Type B pancreatic cell (in vitro differentiated cells): ENCODE measurements around the gene RAB23. TPM values are rescaled to one million over a fixed set of nuclear protein-coding genes. Genes with fewer than 3 reads are reported as not detected.

Experiments used
- DNase-seq: peaks from one replicate; pipeline ENCODE4 v3.0.0; 2021; ENCODE audit warnings: mixed read lengths; ENCODE audit not compliant: unreplicated experiment; ENCODE audit errors: extremely low spot score
- H3K27ac Mint-ChIP-seq: 2 replicates; pipeline ENCODE4 v1.8.0; 2021; ENCODE audit warnings: mild to moderate bottlenecking, mixed read lengths
- H3K27me3 Mint-ChIP-seq: 2 replicates; pipeline ENCODE4 v1.8.0; 2021; ENCODE audit warnings: mixed read lengths
- H3K36me3 Mint-ChIP-seq: 2 replicates; pipeline ENCODE4 v1.8.0; 2021; ENCODE audit warnings: mixed read lengths
- H3K4me1 Mint-ChIP-seq: one replicate; pipeline ENCODE4 v1.8.0; 2021; ENCODE audit warnings: mixed read lengths; ENCODE audit not compliant: unreplicated experiment
- H3K4me3 Mint-ChIP-seq: 2 replicates; pipeline ENCODE4 v1.8.0; 2021; ENCODE audit warnings: mild to moderate bottlenecking, mixed read lengths
- H3K9me3 Mint-ChIP-seq: 2 replicates; pipeline ENCODE4 v1.8.0; 2021; ENCODE audit warnings: mixed read lengths
- total RNA-seq: library from RNA; stranded (reverse); gene quantifications from 2 replicates; pipeline ENCODE4 v1.2.1, GENCODE V29; 2021; ENCODE audit warnings: low replicate concordance
- TF ChIP-seq, protein P1 (sequence below): fragments of 200-600 bp; sonication (generic); conservative IDR thresholded peaks from 2 replicates; pipeline ENCODE4 v1.5.0; 2021; ENCODE audit warnings: antibody characterized with exemption, mild to moderate bottlenecking

Gene RAB23
- total RNA-seq, 1 donor from 2014 or later, result 17.4 TPM

DNA sequence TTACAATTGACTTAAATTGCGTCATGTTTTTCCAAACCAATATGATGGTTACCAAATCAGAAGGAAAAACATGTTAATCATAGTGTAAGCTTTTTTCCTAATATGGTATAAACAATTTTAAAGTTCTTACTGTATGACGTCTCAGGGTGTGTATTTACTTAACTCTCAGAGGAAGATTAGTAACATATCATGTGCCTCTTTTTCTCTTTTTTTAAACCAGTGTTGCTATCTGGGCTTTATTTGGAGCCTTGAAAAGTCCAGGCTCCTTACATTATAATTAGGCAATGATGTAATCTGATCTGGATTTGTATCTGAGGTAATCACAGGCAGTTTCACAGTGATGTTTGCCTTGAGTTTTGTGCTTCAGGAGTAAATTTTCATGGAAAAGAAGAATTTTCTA, 20.4 kb upstream of the RAB23 start:
- peaks cover 12% of the 10 kb centered on the region for H3K4me1 Mint-ChIP-seq
- TF ChIP-seq, protein P1, sequence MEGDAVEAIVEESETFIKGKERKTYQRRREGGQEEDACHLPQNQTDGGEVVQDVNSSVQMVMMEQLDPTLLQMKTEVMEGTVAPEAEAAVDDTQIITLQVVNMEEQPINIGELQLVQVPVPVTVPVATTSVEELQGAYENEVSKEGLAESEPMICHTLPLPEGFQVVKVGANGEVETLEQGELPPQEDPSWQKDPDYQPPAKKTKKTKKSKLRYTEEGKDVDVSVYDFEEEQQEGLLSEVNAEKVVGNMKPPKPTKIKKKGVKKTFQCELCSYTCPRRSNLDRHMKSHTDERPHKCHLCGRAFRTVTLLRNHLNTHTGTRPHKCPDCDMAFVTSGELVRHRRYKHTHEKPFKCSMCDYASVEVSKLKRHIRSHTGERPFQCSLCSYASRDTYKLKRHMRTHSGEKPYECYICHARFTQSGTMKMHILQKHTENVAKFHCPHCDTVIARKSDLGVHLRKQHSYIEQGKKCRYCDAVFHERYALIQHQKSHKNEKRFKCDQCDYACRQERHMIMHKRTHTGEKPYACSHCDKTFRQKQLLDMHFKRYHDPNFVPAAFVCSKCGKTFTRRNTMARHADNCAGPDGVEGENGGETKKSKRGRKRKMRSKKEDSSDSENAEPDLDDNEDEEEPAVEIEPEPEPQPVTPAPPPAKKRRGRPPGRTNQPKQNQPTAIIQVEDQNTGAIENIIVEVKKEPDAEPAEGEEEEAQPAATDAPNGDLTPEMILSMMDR, result no peak
- peak overlapping the region; percentile 9 for H3K27ac Mint-ChIP-seq
- no peak overlapping the region for H3K4me3 Mint-ChIP-seq
- H3K27me3 Mint-ChIP-seq, result no peaks in the 10 kb centered on the region
- no peak for DNase-seq
- peaks cover 5% of the 10 kb centered on the region for H3K9me3 Mint-ChIP-seq
- no peaks in the 10 kb centered on the region for H3K36me3 Mint-ChIP-seq

DNA sequence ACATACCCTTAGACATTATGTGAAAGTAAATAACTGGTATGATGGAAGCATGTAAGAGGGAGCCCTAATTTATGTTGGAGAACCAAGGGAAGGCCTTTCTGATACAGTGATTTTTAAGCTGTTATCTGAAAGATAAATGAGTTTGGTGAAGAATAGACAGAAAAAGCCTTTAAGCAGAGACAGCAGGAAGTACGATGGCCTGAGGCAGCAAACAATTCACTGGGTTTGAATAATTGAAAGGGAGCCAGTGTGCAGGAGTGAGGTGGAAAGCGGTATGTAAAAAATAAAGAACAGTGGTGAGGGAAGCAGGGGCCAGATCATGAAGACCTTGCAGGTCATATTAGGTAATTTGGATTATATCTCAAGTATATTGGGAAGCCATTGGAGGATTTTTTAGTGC, 4.1 kb upstream of the RAB23 start:
- Mint-ChIP-seq H3K27ac (no peak overlapping the region), H3K27me3 (no peaks in the 10 kb centered on the region), H3K36me3 (no peaks in the 10 kb centered on the region), H3K4me3 (peak overlapping the region; percentile 5), H3K4me1 (peaks cover 25% of the 10 kb centered on the region), H3K9me3 (no peaks in the 10 kb centered on the region)
- TF ChIP-seq, protein P1, result no peak
- DNase-seq, result no peak

DNA sequence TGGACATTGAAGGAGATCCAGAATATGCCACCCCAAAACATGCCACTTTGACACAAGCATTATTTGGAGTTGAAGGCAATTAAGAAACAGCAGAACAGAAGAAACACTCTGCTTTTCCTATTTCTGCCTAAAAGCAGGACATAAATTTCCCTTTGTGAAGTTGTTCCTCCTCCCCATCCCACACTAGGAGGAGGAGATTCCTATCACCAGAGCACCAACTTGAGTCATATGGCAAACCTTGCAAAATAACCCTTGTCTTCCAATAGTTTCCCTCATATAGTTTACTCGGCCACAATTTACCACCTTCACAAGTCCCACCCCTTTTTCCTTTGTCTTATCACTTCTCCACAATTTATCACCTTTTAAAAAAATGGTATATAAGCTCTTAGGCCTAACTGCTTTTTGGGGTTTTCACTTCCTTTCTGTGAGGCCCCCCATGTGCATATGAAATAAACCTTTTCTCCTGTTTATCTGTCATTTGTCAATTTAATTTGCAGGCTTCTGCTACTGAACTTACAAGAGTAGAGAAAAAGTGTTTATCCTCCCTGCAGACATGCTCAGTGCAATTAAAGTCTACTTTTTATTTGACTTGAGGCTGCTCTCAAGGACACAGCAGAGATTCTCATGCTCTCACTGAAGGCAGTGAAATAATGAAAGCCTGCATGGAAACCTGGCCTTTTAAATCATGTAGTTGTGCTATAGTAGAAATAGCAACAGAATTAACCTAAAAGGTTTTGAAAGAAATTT, 2.8 kb upstream of the RAB23 start:
- Mint-ChIP-seq H3K27ac (no peak overlapping the region), H3K4me1 (peaks cover 28% of the 10 kb centered on the region), H3K27me3 (no peaks in the 10 kb centered on the region), H3K4me3 (no peak overlapping the region), H3K36me3 (peaks cover 2% of the 10 kb centered on the region), H3K9me3 (peaks cover 2% of the 10 kb centered on the region)
- DNase-seq, result no peak
- TF ChIP-seq, protein P1, result no peak

DNA sequence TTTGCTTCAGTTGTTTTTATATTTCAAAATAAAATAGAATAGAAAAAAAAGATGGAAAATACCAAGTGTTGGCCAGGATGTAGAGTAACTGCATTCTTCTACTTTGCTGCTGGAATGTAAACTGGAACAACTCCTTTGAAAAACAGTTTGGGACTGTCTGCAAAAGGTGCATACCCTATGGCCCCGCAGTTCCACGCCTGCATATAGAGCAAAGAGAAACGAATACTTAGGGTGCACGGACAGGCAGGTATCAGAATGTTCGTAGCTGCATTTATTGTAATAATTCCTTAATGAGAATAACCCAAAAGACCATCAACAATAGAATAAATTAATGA, 603 bp upstream of the RAB23 start:
- H3K36me3 Mint-ChIP-seq, result peaks cover 9% of the 10 kb centered on the region
- peaks cover 10% of the 10 kb centered on the region for H3K9me3 Mint-ChIP-seq
- no peak for DNase-seq
- peak overlapping the region; percentile 96 for H3K4me3 Mint-ChIP-seq
- peak overlapping the region; percentile 90 for H3K27ac Mint-ChIP-seq
- TF ChIP-seq, protein P1, result no peak
- no peaks in the 10 kb centered on the region for H3K27me3 Mint-ChIP-seq
- H3K4me1 Mint-ChIP-seq, result peaks cover 39% of the 10 kb centered on the region

DNA sequence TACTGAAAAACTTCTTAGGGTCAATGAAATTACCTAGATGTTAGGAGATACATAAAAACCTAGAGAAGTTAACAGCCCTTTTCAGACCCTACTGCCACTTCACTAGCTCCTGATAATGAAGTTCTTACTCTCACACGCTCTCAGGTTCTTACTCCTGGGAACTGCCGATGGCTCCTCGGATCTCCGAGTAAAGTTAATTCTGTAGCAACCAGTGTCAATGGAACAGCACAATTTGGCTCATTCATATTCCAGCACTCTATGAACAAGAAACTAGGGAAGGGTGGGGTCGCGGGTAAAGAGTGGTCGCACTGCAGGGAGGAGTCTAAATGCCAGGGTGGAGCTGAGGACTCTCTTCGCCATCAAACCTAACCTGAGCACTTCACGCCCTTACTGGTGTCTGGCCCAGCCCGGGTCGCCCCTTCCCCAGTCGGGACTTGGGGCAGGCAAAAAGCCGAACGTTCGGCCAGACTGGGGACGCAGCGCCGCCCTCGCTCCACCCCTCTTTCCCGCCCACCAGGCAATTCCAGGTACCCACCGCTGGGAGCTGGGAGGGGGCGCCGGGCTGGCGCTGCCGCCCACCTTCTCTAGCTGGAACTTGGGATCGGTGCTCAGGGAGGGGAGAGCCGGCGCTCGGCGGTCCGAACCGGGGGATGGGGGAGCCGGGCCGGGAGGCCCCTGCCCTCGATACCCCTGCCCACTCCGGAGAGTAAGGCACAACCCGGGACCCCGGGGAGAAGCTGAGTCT, 744 bp downstream of the RAB23 start:
- Mint-ChIP-seq H3K9me3 (peaks cover 10% of the 10 kb centered on the region), H3K4me1 (peaks cover 36% of the 10 kb centered on the region), H3K27ac (peak overlapping the region; percentile 89), H3K4me3 (peak overlapping the region; percentile 96), H3K36me3 (peaks cover 13% of the 10 kb centered on the region), H3K27me3 (no peaks in the 10 kb centered on the region)
- peak; percentile 73 for DNase-seq
- TF ChIP-seq, protein P1, result peak; percentile 69
